ENCODE results near the gene TENT5A.

Gene TENT5A

DNA sequence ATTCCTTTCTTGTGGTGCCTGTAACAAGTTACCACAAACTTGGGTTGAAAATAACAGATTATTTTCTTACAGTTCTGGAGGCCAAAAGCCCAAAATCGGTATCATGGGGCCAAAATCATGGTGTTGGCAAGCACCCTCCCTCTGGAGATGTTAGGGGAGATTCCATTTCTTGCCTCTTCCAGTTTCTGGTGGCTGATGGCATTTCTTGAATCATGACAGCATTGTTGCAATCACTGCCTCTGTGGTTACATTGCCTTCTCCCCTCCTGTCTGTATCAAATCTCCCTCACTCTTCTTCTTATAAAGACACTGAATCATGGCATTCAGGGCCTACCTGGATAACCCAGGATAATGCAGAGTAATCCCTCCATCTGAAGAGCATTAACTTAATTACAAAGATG lies 17.9 kb upstream of the TENT5A start:
- DNase-seq, result no peak

DNA sequence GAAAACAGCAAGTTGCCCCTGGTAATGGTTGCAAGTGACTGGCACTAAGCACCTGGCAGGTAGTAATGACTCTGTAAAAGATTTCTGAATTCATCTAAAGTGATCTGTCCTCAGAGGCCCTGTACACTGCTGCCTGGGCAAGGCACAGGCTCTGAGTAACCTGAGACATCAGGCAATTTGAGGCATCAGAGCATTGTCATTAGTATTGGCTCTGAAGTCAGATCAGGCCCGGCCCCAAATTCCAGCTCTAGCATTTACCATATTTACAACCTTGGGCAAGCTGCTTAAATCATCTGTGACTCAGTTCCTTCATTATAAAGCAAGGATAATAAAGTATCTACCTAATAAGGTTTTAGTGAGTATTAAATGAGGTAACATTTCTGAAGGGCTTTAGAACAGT lies 17.3 kb upstream of the TENT5A start:
- DNase-seq, result no peak

DNA sequence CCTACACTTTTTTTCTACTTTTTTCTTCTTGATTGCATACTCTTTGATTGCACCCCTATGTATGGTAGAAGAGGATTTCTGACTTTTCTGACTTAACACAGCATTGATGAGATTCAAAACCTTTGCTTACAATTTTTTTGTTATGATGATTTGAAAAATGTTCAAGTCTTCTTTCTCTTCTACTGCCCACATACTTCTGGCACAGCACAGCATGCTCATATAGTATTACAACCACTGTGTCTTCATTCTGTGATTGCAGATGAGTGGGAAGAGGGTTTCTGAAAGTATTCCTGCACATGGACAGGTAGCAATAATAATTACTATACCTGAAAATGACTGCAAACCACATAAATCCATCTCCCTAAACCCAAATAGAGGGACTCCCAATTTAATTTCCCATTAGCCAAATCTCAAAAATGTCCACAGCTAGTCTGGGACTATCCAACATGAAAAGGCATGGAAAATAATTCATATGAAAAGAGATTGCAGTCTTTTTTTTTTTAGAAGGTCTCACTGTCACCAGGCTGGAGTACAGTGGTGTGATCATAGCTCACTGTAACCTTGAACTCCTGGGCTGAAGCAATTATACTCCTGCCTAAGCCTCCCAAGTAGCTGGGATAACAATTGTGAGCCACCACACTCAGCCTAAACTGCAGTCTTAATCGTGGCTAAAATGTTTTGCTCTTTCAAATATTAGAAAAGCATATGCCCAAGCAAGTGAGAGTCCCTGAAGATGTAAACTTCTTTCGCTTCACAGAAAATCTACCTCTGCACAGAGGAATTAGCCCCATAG lies 15.9 kb upstream of the TENT5A start:
- DNase-seq, result no peak

DNA sequence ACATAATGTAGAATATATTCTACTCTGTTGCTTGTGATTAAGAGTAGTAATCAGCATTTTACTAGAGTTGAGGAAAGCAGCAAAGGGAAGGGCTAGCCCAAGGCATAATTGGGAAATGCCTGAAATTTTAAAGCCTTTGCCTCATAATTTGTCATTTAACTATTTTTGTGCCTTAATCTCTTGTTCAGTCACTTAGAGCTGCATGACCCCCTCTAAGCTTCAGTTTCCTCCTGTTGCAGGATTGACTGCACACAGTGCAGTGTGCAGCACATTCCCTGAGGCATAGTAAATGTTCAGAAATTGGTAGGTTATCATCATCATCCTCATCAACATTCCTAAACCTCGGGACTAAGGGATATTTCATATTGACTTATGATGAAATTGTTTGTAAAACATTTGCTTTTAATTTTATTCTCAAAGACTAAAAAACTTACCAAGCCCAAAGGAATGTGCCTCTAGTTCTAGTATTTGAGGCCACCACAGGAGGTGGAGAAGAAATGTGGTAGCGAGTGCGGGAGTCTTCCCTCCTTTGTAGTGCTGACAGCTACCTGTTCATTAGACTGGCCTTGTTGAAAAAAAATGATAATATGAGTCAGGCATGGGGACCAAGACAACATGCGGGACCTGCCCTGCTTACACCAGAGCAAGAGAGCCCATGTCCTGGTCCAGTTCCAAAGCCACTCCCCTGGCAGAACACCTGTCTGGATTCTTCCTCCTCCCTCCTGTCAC lies 14.8 kb upstream of the TENT5A start:
- DNase-seq, result no peak

DNA sequence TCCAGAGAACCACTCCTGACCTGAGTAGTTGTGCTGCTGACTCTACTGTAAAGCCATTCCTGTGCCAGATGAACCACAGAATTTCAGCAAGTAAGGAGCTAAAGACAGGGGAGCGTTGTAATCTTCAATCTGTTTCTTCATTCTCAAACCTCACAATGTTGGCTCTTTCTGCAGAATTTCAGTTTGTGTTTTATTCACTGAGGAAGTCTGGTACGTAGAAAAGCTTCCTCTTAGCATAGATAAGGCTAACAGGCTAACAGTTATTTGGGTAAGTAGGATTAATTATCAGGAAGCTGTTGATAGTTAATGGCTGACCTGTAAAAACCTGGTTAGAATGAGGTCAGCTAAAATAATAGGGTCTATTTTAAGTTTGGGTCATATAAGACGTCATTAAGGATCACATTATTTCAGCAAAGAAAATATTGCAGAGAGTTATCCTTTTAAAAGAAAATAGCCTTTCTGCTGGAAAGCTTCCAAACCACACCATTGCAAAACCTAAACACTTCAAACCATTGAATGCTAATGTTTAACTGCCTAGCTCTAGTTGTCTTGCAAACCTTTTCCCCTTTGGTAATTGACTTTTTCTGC lies 14.1 kb upstream of the TENT5A start:
- DNase-seq, result no peak

DNA sequence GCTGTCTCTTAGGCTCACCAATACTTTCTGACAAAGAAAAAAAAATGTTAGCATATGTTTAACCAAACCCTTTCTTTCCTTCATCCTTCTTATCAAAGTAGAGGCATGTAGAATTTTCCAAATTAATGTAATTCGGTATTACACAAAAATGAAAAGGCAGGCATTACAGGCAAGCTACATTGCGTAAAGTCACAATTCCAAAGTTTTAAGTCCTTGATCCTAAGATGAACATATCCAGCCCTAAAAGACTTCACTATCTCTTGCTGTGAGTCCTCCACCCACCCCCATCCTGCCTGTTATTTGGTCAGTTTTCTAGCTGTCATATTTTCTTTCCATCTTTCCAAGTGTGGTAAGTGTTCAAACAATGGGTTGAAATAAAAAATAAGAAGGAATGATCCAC lies 12.1 kb upstream of the TENT5A start:
- no peak for DNase-seq

DNA sequence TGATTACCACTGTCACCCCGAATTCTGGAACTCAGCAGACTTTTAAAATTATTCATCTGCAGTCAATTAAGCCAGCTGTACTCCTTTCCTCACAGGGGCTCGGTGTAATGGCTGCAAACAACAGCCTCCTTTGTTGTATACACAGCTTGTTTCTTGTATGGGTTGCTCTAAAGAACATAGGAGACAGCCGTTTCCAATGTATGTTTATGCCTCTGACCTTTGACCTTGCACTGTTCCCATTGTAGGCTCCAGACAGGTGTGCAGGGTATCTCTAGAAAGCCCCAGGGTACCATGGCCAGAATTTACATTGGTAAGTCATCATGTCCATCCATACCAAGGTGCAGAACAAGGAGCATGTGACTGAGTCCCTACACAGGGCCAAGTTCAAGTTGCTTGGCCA lies 11.5 kb upstream of the TENT5A start:
- DNase-seq, result no peak

DNA sequence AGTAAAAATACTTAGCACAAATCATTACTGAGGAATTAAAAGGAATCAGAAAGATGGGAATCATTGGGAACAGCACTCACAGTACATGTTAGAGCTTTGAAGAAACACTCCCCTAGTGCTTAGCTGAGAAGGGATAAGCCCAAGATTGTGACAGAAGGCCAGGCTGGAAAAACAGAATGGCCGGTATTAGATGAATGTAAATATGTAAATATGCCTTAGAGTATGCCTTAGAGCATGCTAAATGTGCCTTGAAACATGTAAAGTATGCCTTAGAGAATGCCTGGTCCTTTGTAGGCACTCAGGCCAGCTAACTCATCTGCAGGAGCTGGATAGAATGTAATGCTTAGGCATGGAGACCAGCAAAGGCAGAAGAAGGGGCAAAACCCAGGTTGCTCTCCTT lies 10.6 kb upstream of the TENT5A start:
- no peak for DNase-seq

DNA sequence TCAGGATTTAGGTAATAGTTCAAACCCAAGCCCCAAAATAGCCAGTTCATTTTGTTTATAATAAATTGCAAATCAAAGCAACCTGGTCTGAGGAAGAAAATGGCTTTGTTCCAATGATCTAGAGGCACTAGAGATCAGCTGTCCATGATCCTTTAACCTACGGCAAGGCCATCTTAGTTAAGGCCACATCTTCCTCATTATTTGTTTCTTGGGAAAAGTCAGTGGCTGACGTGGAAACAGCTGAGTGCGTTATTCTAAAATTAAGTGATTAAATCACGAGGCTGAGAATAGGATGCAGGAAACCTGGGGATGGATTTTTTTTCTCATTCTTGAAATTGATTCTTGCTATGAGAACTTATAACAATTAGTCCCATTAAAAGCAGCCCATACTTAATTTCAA lies 10.1 kb upstream of the TENT5A start:
- DNase-seq, result no peak

DNA sequence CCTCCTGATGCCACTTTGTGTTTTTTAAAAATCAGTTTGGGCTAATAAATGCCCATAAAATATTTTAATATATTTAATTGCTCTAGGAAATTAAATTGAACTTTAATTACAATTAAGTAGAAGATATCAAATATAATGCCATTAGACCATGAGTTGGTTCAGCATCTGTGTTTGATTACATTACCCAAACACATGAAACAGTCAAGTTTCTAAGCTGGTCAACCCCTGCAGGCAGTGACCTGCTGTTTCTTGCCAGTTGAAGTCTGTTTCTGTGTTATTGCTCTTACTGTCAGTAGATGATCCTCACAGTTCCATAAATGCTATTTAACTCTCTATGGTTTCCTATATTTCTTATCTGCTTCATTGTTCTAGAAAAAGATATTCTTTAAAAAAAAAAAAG lies 9.7 kb upstream of the TENT5A start:
- no peak for DNase-seq

DNA sequence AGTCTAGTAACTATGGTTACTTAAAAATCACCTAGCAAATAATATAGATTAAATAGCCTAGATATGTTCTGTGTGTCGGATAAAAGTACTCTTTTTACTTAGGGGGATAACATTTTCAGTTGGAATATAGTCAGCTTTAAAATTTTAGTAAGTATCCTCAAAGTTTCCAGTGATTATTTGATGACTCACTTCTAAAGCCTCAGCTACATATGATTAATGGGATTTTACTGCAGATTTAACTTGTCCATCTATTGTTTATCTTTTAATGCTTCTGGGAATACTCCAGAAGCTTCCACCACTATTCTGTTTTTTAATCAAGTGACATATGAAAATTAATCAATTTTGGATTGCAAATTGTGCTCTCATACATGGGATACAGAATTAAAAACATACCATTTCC lies 8.7 kb upstream of the TENT5A start:
- no peak for DNase-seq

DNA sequence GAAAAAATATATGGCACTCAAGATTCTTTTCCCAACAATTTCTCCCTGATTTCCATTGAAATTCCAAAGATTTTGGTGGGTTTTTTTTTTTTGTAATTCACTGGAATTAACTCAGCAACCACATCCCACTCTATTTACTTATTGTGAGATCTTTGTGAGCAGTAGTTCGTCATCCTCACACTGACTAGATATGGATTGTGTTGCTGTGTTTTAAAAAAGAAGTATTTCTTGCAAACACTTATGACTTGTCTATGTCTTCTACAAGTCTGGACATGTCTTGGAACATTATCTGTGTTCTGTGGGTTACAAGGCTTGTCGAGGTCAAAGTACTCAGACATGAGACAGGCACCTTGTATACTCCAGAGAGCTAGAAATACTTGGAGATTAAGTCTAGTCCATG lies 7.3 kb upstream of the TENT5A start:
- no peak for DNase-seq

DNA sequence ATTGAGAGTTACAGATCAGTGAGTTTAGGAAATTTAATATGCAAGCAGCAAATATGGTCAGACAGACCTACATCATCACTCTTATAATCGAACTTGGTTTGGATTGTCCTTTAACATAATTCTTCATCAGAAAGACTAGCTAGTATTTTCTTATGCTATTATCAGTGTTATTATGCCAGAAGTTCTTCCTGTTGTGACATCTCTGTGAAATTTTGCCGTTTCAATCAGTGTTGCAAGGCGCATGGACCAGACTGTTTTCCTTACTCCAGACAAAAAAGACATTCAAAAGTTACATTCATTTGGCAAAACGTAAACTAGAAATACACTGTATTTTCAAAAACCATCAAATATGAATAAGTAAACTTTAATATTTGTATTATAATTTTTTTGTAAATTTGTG lies 5.7 kb upstream of the TENT5A start:
- DNase-seq, result no peak

DNA sequence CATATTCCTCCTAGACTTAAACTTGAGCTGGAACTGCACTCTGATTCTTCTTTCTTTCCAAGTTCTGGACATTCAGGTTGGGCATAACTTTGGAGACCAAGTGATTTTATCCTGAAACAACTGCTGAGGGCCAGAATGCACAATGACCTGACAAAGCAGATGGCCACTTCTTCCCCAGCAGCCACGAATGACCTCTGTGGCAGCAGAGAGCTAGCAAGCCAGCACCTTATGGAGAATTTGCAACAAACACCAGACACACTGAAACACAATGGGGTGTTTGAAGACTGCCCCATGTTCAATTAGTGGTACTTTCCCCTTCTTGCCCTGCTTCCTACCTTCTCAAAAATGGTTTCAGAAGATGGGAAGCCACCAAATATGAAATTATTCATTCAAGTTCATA lies 4.2 kb upstream of the TENT5A start:
- no peak for DNase-seq

DNA sequence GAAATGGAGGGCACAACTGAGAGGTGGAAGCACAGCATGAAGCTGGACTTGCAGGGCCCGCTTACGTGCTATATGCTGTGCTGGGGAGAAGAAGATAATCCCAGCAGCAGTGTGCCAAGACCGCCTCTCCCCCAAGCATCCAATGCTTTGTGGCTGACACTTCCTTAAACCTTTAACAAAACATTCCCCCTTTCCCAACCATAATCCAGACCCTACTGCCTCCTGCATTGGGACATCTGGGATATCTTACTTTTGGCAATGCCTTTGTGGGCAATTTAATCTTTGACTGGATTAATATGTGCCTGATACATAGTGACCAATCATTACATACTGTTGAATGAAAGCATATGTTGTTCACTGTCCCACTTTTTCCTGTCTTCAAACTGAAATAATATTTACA lies 3.1 kb upstream of the TENT5A start:
- DNase-seq, result no peak

DNA sequence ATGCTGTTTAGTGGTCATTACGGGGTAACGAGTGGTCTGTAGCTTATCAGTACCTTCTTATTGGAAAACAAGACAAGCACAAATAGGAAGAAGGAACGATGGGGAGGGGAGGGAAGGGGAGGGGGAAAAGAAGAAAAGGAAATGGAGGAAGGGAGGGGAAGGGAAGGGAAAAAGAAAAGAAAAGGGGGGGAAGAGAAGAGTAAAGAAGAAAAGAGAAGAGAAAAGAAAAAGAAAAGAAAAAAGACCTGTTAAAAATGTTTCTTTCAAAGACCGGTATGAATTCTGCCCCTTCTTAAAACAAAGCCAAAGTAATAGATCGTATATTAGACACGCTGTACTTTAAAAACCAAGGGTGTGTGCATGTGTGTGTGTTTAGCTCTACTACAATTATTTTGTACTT lies 2.4 kb upstream of the TENT5A start:
- no peak for DNase-seq

DNA sequence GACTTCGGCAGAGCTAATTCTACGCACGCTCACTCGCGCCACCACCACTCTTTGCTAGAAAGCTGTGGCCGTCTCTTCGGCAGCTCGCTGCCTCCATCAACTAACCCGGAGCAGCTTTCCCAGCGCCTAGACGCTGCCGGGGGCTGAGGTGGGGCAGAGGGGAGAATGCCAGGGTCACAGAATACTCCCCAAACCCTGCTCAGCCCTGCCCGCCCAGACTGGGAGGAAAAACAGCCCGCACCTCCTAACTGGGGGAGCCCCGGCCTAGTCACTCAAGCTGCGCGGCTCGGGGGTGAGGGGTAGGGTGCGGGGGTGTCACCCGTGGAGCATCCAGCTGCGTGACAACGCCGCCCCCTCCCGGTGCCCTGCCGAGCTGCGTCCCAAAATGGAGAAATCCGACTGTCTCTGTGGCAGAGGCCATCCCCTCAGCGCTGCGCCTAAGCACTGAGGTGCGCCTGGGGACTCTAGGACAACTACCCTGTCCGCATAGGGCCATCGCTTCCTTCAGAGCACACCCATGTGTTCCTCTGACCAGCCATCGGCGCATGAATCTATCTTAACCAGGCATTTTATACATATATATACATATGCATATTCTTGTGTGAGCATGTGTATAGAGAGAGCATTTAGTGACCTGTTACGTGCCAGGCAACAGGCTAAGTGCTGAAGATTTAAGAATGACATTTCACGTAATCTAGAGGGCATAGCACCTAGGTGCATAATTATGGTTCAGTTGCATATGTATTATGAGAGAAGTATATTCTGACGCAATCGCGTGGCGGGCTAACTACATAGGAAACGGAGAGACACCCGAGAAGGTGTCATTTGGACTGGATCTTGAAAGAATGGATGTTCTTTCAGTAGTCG lies 1.5 kb upstream of the TENT5A start:
- peak; percentile 93 for DNase-seq

DNA sequence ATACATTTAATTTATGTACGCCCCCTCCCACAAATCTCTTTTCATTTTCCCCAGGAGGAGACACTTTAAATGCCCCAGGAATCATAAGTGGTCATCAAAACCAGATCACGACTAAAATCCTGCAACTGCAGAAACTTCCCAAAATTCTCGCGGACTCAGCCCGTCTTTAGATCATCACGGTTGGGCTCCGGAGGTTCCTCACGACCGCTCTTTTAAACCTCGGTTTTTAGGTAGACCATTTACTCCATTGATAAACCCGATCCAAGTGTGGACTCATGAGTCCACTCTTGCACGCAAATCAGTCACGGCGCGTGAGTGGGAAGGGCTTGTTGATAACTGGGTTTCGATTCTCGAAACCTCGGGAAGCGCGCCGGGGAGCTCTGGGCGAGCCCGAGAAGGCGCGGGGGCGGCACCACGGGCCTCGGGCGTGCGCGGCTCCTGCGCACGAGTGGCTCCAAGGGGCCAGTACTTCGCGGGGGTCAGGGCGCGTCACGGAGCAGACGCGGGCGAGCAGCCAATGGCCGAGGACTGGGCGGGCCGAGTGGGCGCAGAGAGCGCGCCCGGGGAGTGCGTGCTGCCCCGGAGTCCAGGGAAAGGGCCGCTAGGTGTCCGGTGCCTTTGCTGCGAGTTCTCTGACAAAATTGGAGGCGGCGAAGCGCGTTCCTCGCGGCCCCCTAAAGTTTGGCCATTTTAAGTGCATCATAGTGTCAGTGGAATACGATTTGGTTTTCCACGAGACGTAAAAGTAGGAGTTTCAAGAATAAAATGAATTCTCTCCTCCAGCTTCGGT lies 635 bp upstream of the TENT5A start:
- peak; percentile 55 for DNase-seq

DNA sequence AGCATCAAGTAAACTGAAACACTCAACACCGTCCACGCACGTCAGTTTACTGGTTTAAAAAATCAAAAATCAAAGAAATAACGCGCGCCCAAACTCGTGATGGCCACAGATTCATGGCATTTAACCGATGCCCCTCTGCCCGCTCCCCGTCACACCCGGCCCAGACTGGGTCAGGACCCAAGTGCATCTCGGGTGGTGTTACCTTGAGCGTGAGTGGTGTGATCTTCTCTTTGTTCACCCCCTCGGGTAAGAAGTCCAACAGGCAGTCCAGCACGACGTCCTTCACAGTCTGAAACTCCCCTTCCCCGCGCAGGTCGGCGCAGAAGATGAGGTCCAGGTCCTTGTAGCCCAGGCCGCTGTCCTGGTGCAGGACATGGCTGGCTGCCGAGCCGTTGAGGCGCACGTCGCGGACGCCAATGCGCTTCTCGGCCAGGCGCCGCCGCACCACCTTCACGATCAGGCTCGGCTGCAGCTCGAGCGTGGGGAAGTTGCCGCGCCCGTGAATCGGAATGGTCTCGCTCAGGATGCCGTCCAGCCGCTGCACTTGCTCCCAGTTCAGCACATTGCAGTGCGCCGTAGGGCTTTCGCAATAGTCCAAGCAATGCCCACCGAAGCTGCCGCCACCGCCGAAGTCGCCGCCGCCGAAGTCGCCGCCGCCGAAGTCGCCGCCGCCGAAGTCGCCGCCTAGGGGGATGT lies 945 bp downstream of the TENT5A start:
- peak; percentile 38 for DNase-seq

DNA sequence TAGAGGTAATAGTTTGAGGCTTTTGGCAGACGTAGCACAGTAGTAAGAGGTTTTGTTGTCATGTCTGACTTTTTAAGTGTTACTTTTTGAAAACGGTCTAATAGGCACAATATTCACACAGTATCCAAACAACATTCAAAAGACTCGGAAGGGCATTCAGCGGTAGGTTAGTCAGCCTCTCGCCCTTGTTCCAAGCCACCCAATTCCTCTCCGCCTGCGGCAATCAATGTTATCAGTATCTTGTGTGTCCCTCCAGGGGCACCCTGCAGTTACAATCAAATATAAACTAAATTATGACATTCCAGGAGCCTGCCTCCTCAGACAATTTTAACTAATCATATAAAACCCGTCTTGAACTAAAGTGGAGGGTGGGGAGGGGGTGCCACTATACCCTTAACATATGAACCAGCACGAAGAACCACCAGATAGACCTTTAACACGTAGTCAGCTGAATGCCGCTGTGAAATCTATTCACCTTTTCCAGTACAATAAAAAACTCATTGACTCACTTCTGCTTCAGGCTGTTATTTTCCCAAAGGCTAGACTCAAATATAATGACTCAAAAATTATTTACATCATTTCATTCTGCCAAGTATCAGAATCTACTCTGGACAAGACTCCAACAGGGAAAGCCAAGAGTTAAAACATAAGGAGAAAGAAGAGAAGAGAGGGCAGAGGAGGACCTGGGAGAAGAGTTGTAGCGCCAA lies 1.6 kb downstream of the TENT5A start:
- no peak for DNase-seq

DNA sequence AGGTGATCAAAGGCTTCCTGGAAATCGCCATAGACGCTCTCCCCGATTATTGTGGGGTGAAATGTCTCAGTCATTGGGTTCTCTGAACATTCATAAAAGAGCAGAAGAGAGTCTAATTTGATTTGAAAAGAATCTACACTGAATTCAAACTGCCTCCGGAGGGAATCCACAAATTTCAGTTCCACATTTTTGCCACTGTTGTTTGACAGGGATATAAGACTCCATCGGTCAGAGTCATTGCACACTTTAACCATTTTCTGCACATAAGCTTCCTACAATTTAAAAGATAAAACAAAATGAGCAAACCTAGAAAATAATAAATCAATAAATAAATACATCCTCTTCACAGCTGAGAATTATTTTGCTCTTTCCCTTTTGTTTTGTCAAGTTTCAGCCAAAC lies 2.3 kb downstream of the TENT5A start:
- no peak for DNase-seq
